HL-60 (cell line): ENCODE measurements around the gene GLIPR2.
"Not testable (repeated sequence)": the region's sequence is repeated elsewhere in the genome, so short reads cannot be mapped to it uniquely, and the experiment has no call there.

Experiments used
- DNase-seq, 2 experiments: peaks; one replicate each; pipeline ENCODE4 v3.0.0-alpha.2; 2010 to 2020; ENCODE audit warnings: low read depth in 1 of 2, low spot score in 1 of 2
- H3K27ac ChIP-seq: fragments of 250-450 bp; sonication (Bioruptor Pico); replicated peaks from 2 replicates; pipeline ENCODE4 v1.5.1; 2020; ENCODE audit warnings: mild to moderate bottlenecking, moderate library complexity
- H3K27me3 ChIP-seq: fragments of 250-450 bp; sonication (Bioruptor Pico); 2 replicates; pipeline ENCODE4 v1.5.1; 2021; ENCODE audit warnings: mild to moderate bottlenecking, moderate library complexity; ENCODE audit not compliant: insufficient read depth, poor library complexity, severe bottlenecking
- H3K4me3 ChIP-seq: replicated peaks from 2 replicates; pipeline ENCODE4 v1.5.1; 2011; ENCODE audit warnings: mild to moderate bottlenecking, control low read depth, low read length; ENCODE audit not compliant: insufficient read depth
- CTCF ChIP-seq: IDR thresholded peaks from one replicate; pipeline ENCODE4 v1.5.1; 2011; ENCODE audit warnings: low read length, control low read depth, inconsistent platforms; ENCODE audit not compliant: insufficient read depth
- GABPA ChIP-seq: IDR thresholded peaks from 2 replicates; pipeline ENCODE4 v1.6.1; 2012; ENCODE audit warnings: low read depth
- POLR2AphosphoS5 ChIP-seq: IDR thresholded peaks from 2 replicates; pipeline ENCODE4 v1.6.1; 2012; ENCODE audit warnings: low read depth
- SPI1 ChIP-seq: IDR thresholded peaks from 2 replicates; pipeline ENCODE4 v1.6.1; 2012; ENCODE audit warnings: low read depth, mild to moderate bottlenecking, borderline replicate concordance
- TF ChIP-seq, protein P1 (sequence below): IDR thresholded peaks from 2 replicates; pipeline ENCODE4 v1.6.1; 2012; ENCODE audit warnings: low read depth; ENCODE audit not compliant: insufficient replicate concordance

The GLIPR2 gene

DNA sequence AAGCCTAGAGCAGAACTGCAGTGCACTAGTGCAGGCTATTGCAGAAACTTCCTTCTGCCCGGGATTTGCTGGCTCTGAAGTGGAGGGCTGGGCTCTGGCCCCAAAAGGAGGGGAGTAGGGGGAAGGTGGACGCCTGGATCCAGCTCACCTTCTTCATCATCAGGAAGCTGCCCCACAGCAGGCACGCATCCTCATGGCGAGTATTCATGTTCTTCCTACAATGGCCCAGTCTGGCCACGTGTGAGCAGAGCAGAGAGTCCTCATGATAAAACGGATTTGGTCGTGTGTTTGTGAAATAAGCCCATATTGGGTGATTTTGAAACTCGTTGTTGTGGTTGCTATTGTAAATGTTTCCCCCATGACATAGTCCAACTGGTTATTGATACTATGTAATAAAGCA, 8.2 kb upstream of the GLIPR2 start:
- H3K27ac ChIP-seq: peak overlapping the region; percentile 94
- peak; percentile 55 to 82 for DNase-seq
- H3K27me3 ChIP-seq: no peaks in the 10 kb centered on the region

DNA sequence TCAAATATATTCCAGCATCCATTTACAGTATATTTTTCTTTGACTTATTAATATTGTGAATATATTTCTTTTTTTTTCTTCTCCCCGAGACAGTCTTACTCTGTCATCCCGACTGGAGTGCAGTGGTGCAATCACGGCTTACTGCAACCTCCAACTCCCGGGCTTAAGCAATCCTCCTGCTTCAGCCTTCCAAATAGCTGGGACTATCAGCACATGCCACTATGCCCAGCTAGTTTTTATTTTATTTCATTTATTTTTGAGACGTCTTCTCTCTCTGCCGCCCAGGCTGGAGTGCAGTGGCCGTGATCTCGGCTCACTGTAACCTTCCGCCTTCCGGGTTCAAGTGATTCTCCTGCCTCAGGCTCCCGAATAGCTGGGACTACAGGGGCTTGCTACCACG, 7.4 kb upstream of the GLIPR2 start:
- Histone ChIP-seq H3K4me3 (peak overlapping the region; percentile 19; the same call in 1 of the 2 replicates), H3K27me3 (no peaks in the 10 kb centered on the region), H3K27ac (peak overlapping the region; percentile 94)
- DNase-seq: peak; percentile 48 to 64
- TF ChIP-seq, protein P1, sequence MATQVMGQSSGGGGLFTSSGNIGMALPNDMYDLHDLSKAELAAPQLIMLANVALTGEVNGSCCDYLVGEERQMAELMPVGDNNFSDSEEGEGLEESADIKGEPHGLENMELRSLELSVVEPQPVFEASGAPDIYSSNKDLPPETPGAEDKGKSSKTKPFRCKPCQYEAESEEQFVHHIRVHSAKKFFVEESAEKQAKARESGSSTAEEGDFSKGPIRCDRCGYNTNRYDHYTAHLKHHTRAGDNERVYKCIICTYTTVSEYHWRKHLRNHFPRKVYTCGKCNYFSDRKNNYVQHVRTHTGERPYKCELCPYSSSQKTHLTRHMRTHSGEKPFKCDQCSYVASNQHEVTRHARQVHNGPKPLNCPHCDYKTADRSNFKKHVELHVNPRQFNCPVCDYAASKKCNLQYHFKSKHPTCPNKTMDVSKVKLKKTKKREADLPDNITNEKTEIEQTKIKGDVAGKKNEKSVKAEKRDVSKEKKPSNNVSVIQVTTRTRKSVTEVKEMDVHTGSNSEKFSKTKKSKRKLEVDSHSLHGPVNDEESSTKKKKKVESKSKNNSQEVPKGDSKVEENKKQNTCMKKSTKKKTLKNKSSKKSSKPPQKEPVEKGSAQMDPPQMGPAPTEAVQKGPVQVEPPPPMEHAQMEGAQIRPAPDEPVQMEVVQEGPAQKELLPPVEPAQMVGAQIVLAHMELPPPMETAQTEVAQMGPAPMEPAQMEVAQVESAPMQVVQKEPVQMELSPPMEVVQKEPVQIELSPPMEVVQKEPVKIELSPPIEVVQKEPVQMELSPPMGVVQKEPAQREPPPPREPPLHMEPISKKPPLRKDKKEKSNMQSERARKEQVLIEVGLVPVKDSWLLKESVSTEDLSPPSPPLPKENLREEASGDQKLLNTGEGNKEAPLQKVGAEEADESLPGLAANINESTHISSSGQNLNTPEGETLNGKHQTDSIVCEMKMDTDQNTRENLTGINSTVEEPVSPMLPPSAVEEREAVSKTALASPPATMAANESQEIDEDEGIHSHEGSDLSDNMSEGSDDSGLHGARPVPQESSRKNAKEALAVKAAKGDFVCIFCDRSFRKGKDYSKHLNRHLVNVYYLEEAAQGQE: no peak
- no peak for TF ChIP-seq GABPA
- TF ChIP-seq CTCF: no peak
- TF ChIP-seq SPI1: no peak
- TF ChIP-seq POLR2AphosphoS5: no peak; the same call in 1 of the 2 replicates

More for the DNA sequence above, 8.2 kb upstream of the GLIPR2 start:
- H3K4me3 ChIP-seq: no peak overlapping the region
- TF ChIP-seq POLR2AphosphoS5: peak; percentile 61
- TF ChIP-seq, protein P1: no peak

DNA sequence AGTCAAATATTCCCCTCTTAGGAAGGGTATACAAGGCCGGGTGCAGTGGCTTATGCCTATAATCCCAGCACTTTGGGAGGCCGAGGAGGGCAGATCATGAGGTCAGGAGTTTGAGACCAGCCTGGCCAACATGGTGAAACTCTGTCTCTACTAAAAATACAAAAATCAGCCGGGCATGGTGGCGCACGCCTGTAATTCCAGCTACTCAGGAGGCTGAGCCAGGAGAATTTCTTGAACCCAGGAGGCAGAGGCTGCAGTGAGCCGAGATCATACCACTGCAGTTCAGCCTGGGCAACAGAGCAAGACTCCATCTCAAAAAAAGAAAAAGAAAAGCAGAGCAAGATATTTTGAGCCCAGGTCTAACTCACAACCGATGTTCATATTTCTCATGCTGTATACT, 4.9 kb upstream of the GLIPR2 start:
- H3K27ac ChIP-seq, H3K27me3 ChIP-seq, DNase-seq, H3K4me3 ChIP-seq: not testable (repeated sequence)

DNA sequence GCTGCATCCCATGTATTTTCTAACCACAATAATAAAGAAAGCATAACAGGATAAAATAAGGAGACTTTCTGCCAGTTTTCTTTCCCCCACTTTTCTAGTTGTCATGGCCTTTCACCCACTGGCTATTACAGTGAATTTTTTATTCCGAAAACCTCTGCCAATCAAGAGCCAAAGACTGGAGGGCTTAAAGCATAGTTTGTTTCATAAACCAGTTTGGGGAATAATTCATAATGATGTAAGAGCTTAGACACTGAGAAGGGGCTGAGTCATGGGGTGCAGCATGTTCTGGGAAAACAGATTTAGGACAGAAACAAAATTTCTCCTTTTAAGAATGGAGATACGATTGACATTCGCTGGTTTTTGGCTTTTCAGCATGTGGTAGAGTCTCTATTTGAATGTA, 4.4 kb upstream of the GLIPR2 start:
- no peak for DNase-seq
- Histone ChIP-seq H3K4me3 (no peak overlapping the region), H3K27ac (no peak overlapping the region), H3K27me3 (no peaks in the 10 kb centered on the region)
- no peak for TF ChIP-seq CTCF
- TF ChIP-seq SPI1: no peak

- TF ChIP-seq, protein P1: no peak
- TF ChIP-seq POLR2AphosphoS5 (no peak), CTCF (no peak), SPI1 (no peak), GABPA (no peak)
- no peak for DNase-seq
- no peaks in the 10 kb centered on the region for H3K27me3 ChIP-seq
- H3K27ac ChIP-seq: no peak overlapping the region
- no peak overlapping the region for H3K4me3 ChIP-seq
Observed at GRCh38 chr9:36134761-36135505, 1.6 kb upstream of the GLIPR2 start.
